Bronchial epithelial cell (primary cell): ENCODE measurements around the gene TTLL3. TPM values are rescaled to one million over a fixed set of nuclear protein-coding genes. Genes with fewer than 3 reads are reported as not detected.

ENCODE experiments used
- DNase-seq: peaks from one replicate; pipeline ENCODE4 v3.0.0-alpha.2; 2010; ENCODE audit warnings: low read depth
- FAIRE-seq: peaks from 2 replicates; lab custom pipeline; 2011; peaks lifted over from hg19 to GRCh38; lab: Jason Lieb, UNC
- H3K27me3 ChIP-seq: 2 replicates; pipeline ENCODE4 v1.5.1; 2011; ENCODE audit warnings: low read length; ENCODE audit not compliant: control insufficient read depth, insufficient read depth
- H3K36me3 ChIP-seq: 2 replicates; pipeline ENCODE4 v1.5.1; 2011; ENCODE audit warnings: low read length; ENCODE audit not compliant: control insufficient read depth, insufficient read depth
- H3K4me3 ChIP-seq: 2 replicates; pipeline ENCODE4 v1.5.1; 2011; ENCODE audit warnings: mild to moderate bottlenecking, low read depth, low read length, control low read depth
- CTCF ChIP-seq: IDR thresholded peaks from 2 replicates; pipeline ENCODE4 v1.5.1; 2011; ENCODE audit warnings: mild to moderate bottlenecking, moderate library complexity, low read length, control low read depth, inconsistent platforms; ENCODE audit not compliant: insufficient read depth, severe bottlenecking
- total RNA-seq: library from RNA; depleted of rRNA; stranded (reverse); fragments of >200 nt; gene quantifications from 2 replicates; pipeline ENCODE4 v1.2.1, GENCODE V29; 2014

The TTLL3 gene
- total RNA-seq, 1 donor from 2014 or later, result 11.3 TPM

- FAIRE-seq, result no peak
- DNase-seq, result no peak
- peaks cover 17% of the 10 kb centered on the region for H3K36me3 ChIP-seq
- no peak for TF ChIP-seq CTCF
- H3K27me3 ChIP-seq, result no peaks in the 10 kb centered on the region
- H3K4me3 ChIP-seq, result no peak overlapping the region
Measured at GRCh38 chr3:9831253-9831652, 21.2 kb downstream of the TTLL3 start.

DNA sequence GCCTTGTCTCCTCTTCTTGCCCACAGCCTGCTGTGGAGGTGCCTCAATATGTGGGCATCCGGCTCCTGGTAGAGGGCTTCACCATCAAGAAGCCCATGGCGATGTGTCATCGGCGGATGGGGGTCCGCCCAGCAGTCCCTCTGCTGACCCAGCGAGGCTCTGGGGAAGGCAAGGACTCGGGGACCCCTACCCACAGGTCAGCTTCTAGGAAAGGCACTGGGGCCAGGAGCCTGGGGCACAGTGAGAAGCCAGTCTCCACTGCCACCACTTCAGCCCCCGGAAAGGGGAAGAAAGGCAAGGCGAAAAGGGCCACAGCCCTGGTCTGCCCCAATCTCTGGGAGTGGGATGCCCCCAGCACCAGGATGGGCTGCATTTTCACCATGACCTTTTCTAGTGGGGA is 23.0 kb downstream of the TTLL3 start:
- FAIRE-seq, result no peak
- H3K4me3 ChIP-seq, result no peak overlapping the region
- no peaks in the 10 kb centered on the region for H3K27me3 ChIP-seq
- peaks cover 19% of the 10 kb centered on the region for H3K36me3 ChIP-seq
- TF ChIP-seq CTCF, result no peak
- DNase-seq, result no peak

DNA sequence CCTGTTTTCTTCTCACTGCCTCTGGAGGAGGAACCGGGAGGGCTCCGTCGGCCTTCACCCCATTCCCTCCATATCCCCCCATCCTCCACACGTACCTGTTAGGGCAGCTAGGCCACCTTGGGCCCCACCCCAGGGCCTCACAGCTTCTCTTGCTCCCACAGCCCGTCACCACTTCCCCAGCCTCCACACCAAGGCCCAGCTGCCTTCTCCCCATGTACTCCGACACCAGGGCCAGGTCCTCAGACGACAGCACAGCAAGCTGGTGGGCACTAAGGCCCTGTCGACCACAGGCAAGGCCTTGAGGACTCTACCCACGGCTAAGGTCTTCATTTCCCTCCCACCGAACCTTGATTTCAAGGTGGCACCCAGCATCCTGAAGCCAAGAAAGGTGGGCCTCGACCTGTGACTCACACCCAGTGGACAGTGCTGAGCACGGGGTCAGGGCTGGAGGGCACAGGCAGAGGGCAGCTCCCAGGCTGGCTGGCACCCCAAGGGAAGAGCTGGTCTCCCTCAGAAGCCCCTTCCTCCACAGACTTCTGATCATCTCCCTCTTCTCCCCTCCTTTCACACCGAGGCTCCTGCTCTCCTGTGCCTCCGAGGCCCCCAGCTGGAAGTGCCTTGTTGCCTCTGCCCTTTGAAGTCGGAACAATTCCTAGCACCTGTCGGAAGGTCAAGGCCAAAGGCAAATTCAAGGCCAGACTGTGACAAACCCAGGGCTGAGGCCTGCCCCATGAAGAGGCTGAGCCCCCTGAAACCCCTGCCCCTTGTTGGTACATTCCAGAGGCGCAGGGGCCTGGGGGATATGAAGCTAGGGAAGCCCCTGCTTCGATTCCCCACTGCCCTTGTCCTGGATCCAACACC is 24.7 kb downstream of the TTLL3 start:
- FAIRE-seq (no peak), DNase-seq (no peak)
- no peak for TF ChIP-seq CTCF
- H3K4me3 ChIP-seq, result no peak overlapping the region
- peaks cover 22% of the 10 kb centered on the region for H3K36me3 ChIP-seq
- H3K27me3 ChIP-seq, result no peaks in the 10 kb centered on the region

- DNase-seq, result no peak
- Histone ChIP-seq H3K4me3 (no peak overlapping the region), H3K27me3 (no peaks in the 10 kb centered on the region), H3K36me3 (peaks cover 29% of the 10 kb centered on the region)
- TF ChIP-seq CTCF, result no peak
- FAIRE-seq, result no peak
Measured at GRCh38 chr3:9837701-9838582, 27.9 kb downstream of the TTLL3 start.

GRCh38 chr3:9838856-9839255 is 28.8 kb downstream of the TTLL3 start:
- Histone ChIP-seq H3K27me3 (no peaks in the 10 kb centered on the region), H3K4me3 (no peak overlapping the region), H3K36me3 (peaks cover 26% of the 10 kb centered on the region)
- DNase-seq, result no peak
- TF ChIP-seq CTCF, result no peak
- no peak for FAIRE-seq
